ENCODE results near the gene ATXN1L. TPM values are rescaled to one million over a fixed set of nuclear protein-coding genes. Genes with fewer than 3 reads are reported as not detected.

ATXN1L gene
- total and polyA plus RNA-seq, 2 experiments from 2014 or later: 6.8 to 10.2 TPM

DNA sequence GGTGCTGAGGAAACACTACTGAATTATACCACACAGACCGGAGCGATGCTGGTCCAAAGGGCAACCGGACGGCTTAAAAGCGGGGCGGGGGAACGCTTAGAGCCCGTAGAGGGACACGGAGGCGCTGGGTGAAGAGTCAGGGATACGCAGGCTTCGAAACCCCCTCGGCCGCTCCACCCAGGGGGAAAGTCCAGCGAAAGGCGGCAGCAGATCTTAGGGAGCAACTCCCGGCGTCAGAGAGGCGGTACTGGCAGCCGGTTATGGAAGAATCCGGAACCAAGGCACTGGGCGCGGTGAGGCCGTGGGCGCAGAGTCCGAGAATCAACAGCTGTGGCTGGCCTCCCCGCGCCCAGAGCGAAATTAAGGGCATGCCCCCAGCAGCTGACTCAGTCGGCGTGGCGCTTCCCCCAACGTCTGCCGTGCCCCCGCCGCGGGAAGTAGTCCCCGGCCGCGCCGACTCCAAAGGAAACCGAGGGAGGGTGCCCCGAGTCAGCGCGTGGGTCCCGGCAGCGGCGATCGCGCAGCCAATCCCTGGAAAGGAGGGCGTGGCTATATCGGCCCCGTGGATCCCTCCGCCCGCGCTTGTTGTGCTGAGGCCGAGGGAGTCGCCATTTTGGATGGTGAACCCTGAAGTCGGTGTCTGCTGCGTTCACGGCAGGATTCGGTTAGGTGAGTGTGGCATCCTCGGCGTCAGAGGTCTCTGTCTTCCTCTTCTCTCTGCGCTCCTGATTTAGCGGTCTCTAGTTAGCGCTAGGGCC is 49.3 kb downstream of the ATXN1L start, which contains the start of gene IST1:
Gene IST1, plus strand, starts transcription at position 611 of the 758 bp plus-strand sequence. CDS start 20,110 bp downstream, outside the sequence.
- H3K79me2 ChIP-seq (ENCODE audit: insufficient read depth): peaks cover 47% of the 10 kb centered on the region
- H3K27me3 ChIP-seq (replicated peaks; ENCODE audit: insufficient read depth): no peaks in the 10 kb centered on the region
- peaks cover 7% of the 10 kb centered on the region for H3F3A ChIP-seq (ENCODE audit: insufficient read depth)
- in situ Hi-C loops (cut with MboI): no loop called here
- peak within 1 kb of the TSS; percentile 89 for H2AFZ ChIP-seq
- peaks cover 8% of the 10 kb centered on the region; the same call in 1 of the 2 replicates for H4K20me1 ChIP-seq (ENCODE audit: insufficient read depth)
- TF ChIP-seq EZH2phosphoT487 (IDR thresholded peaks at IDR 0.05; ENCODE audit: insufficient read depth, low read depth) (no peak), EZH2 (IDR thresholded peaks at IDR 0.05; ENCODE audit: insufficient read depth, poor library complexity, severe bottlenecking) (no peak)
- H3K9ac ChIP-seq: peak within 1 kb of the TSS; percentile 98
- DNase-seq: peak; percentile 100
- H3K36me3 ChIP-seq (ENCODE audit: low read depth): no peaks in the 10 kb centered on the region
- peak within 1 kb of the TSS; percentile 91 for H3K27ac ChIP-seq
- peaks cover 8% of the 10 kb centered on the region; the same call in 1 of the 2 replicates for H3K4me1 ChIP-seq (ENCODE audit: insufficient read depth)
- H3K4me2 ChIP-seq (ENCODE audit: unreplicated experiment): peak within 1 kb of the TSS; percentile 96
- H3K9me2 ChIP-seq (ENCODE audit: insufficient read depth): no peaks in the 10 kb centered on the region
- peak within 1 kb of the TSS; percentile 90 for H3K4me3 ChIP-seq
- 0 to 1% methylated on average over 57 to 64 of the region's 67 CpGs for WGBS, 2 experiments (ENCODE audit: low coverage in 1 of 2, low lambda C conversion rate in 2 of 2, missing lambda C conversion rate in 2 of 2)
- H3K9me3 ChIP-seq (ENCODE audit: low read depth): no peaks in the 10 kb centered on the region

DNA sequence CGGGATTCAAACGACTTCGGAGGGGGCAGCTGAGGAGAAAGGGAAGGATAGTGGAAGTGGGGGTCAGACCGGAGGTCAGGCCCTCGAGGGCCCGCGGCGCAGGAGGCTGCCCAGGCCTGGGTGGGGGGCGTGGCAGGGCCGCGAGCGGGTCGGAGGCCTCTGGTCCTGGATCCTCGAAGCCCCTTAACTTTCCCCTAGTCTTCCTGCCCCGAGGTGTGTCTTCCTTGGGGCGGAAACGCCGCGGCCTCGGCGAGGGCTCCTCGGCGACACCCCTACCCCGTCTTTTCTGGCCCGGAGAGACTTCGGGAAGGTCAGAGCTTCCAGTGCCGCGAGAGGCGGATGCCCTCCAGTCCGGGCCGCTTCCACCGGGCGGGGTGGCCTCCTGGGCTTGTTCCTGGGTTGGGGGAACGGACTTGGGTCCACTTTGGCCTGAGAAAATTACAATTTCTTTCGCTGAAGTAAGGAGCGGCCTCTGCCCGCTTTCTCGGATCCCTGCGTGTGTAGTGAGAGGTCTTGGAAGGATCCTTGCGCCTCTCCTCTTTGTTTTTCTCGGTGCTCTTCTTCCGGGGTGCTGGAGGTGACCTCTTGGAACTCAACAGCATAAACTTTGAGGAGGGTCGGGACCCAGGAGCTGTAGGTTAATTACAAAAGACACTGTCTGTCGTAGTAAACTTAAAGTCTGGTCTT is 50.0 kb downstream of the ATXN1L start:
- Histone ChIP-seq H3K9me2 (ENCODE audit: insufficient read depth) (no peaks in the 10 kb centered on the region), H3F3A (ENCODE audit: insufficient read depth) (peaks cover 13% of the 10 kb centered on the region), H3K27ac (peak overlapping the region; percentile 91), H3K27me3 (replicated peaks; ENCODE audit: insufficient read depth) (no peaks in the 10 kb centered on the region), H3K4me2 (ENCODE audit: unreplicated experiment) (peak overlapping the region; percentile 96), H3K4me1 (ENCODE audit: insufficient read depth) (peaks cover 8% of the 10 kb centered on the region; the same call in 1 of the 2 replicates), H3K79me2 (ENCODE audit: insufficient read depth) (peaks cover 54% of the 10 kb centered on the region), H3K4me3 (peak overlapping the region; percentile 90), H2AFZ (peak overlapping the region; percentile 69), H3K9me3 (ENCODE audit: low read depth) (no peaks in the 10 kb centered on the region), H3K36me3 (ENCODE audit: low read depth) (no peaks in the 10 kb centered on the region), H3K9ac (peak overlapping the region; percentile 98), H4K20me1 (ENCODE audit: insufficient read depth) (peaks cover 8% of the 10 kb centered on the region; the same call in 1 of the 2 replicates)
- WGBS, 2 experiments (ENCODE audit: low coverage in 1 of 2, low lambda C conversion rate in 2 of 2, missing lambda C conversion rate in 2 of 2): 0 to 1% methylated on average over 44 of the region's 44 CpGs
- DNase-seq: peak; percentile 68
- in situ Hi-C loops (cut with MboI): no loop called here
- TF ChIP-seq EZH2phosphoT487 (IDR thresholded peaks at IDR 0.05; ENCODE audit: insufficient read depth, low read depth) (no peak), EZH2 (IDR thresholded peaks at IDR 0.05; ENCODE audit: insufficient read depth, poor library complexity, severe bottlenecking) (no peak)

DNA sequence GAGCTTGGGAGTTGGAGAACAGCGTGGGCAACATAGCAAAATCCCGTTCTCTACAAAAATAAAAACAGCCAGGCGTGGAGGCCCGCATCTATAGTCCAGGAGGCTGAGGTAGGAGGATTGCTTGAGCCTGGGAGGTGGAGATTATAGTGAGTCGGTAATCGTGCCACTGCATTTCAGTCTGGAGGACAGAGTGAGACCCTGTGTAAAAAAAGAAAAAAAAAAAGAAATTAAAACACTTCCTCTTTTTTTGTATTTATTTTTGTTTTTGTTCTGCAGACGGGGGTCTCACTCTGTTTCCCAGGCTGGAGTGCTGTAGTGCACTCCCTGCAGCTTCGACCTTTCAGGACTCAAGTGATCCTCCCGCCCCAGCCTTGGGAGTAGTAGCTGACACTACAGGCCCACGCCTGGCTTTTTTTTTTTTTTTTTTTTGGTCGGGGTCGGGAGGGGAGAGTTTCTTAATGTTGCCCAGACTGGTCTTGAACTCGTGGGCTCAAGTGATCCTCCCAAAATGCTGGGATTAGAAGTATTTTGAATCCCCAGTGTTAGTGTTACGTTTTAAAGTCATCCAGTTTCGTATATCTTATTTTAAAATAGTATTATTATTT is 51.1 kb downstream of the ATXN1L start:
- no peak for TF ChIP-seq EZH2 (IDR thresholded peaks at IDR 0.05; ENCODE audit: insufficient read depth, poor library complexity, severe bottlenecking)
- TF ChIP-seq EZH2phosphoT487 (IDR thresholded peaks at IDR 0.05; ENCODE audit: insufficient read depth, low read depth): no peak
- in situ Hi-C loops (cut with MboI): no loop called here
- peak overlapping the region; percentile 91; the same call in 1 of the 2 replicates for H3K27ac ChIP-seq
- H3K79me2 ChIP-seq (ENCODE audit: insufficient read depth): peaks cover 65% of the 10 kb centered on the region
- H3K9me2 ChIP-seq (ENCODE audit: insufficient read depth): no peaks in the 10 kb centered on the region
- no peaks in the 10 kb centered on the region for H3K36me3 ChIP-seq (ENCODE audit: low read depth)
- peaks cover 15% of the 10 kb centered on the region; the same call in 1 of the 2 replicates for H3K4me1 ChIP-seq (ENCODE audit: insufficient read depth)
- H3K9ac ChIP-seq: peak overlapping the region; percentile 98
- 47 to 52% methylated on average over 15 of the region's 15 CpGs for WGBS, 2 experiments (ENCODE audit: low coverage in 1 of 2, low lambda C conversion rate in 2 of 2, missing lambda C conversion rate in 2 of 2)
- peaks cover 18% of the 10 kb centered on the region; the same call in 1 of the 2 replicates for H4K20me1 ChIP-seq (ENCODE audit: insufficient read depth)
- H3F3A ChIP-seq (ENCODE audit: insufficient read depth): peaks cover 19% of the 10 kb centered on the region
- H2AFZ ChIP-seq: no peak overlapping the region
- peak; percentile 6 for DNase-seq
- H3K27me3 ChIP-seq (replicated peaks; ENCODE audit: insufficient read depth): no peaks in the 10 kb centered on the region
- no peaks in the 10 kb centered on the region for H3K9me3 ChIP-seq (ENCODE audit: low read depth)
- peak overlapping the region; percentile 96 for H3K4me2 ChIP-seq (ENCODE audit: unreplicated experiment)
- peak overlapping the region; percentile 90 for H3K4me3 ChIP-seq

DNA sequence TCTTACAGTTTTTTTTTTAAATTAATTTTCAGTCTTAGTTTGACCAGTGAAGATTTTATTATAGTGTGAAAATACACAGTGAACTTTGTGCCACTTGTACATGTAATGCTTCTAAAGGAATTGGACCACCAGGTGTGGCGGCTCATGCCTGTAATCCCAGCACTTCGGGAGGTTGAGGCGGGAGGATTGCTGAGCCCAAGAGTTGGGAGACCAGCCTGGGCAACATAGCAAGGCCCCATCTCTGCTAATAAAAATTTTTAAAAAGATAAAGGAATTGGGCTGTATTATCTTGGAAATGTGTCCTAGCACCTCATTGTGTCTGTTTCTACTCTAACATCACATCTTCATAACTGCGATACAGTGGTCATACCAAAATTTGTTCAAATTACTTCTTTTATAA is 53.4 kb downstream of the ATXN1L start:
- H3K27me3 ChIP-seq (replicated peaks; ENCODE audit: insufficient read depth): no peaks in the 10 kb centered on the region

More for the DNA sequence above, 53.4 kb downstream of the ATXN1L start:
- Histone ChIP-seq H3K4me2 (ENCODE audit: unreplicated experiment) (no peak overlapping the region), H3K4me1 (ENCODE audit: insufficient read depth) (peaks cover 17% of the 10 kb centered on the region; the same call in 1 of the 2 replicates), H3K79me2 (ENCODE audit: insufficient read depth) (peaks cover 88% of the 10 kb centered on the region), H3K27ac (no peak overlapping the region), H3K9me3 (ENCODE audit: low read depth) (no peaks in the 10 kb centered on the region), H3K9me2 (ENCODE audit: insufficient read depth) (no peaks in the 10 kb centered on the region), H2AFZ (no peak overlapping the region), H3F3A (ENCODE audit: insufficient read depth) (peaks cover 14% of the 10 kb centered on the region), H3K36me3 (ENCODE audit: low read depth) (no peaks in the 10 kb centered on the region), H3K4me3 (no peak overlapping the region), H4K20me1 (ENCODE audit: insufficient read depth) (peaks cover 36% of the 10 kb centered on the region; the same call in 1 of the 2 replicates), H3K9ac (no peak overlapping the region)
- WGBS, 2 experiments (ENCODE audit: low coverage in 1 of 2, low lambda C conversion rate in 2 of 2, missing lambda C conversion rate in 2 of 2): 93 to 99% methylated on average over 4 of the region's 4 CpGs
- TF ChIP-seq EZH2 (IDR thresholded peaks at IDR 0.05; ENCODE audit: insufficient read depth, poor library complexity, severe bottlenecking) (no peak), EZH2phosphoT487 (IDR thresholded peaks at IDR 0.05; ENCODE audit: insufficient read depth, low read depth) (no peak)
- DNase-seq: no peak
- in situ Hi-C loops (cut with MboI): no loop called here
